Right lobe of liver (tissue), 6 donors: ENCODE data around the gene CAPN5. TPM values are rescaled to one million over a fixed set of nuclear protein-coding genes. Genes with fewer than 3 reads are reported as not detected.

ENCODE experiments used
- ATAC-seq, 4 donors: fragments of 200-7000 bp; cut with Tn5 transposase; one replicate each; pipeline ENCODE4 v1.9.1; 2020; ENCODE audit warnings: mild to moderate bottlenecking in 4 of 4, moderate library complexity in 4 of 4
- DNase-seq, 3 donors: peaks; one replicate each; pipeline ENCODE4 v3.0.0-alpha.2; 2020
- H3K27ac ChIP-seq, 3 donors: fragments of 200-600 bp; one replicate each; pipeline ENCODE4 v1.8.0; 2022
- H3K27me3 ChIP-seq, 2 donors: fragments of 200-600 bp; one replicate each; pipeline ENCODE4 v1.8.0; 2022
- H3K36me3 ChIP-seq, 4 donors: fragments of 200-600 bp; sonication (generic) in 1 of 4; one replicate each; pipeline versions ENCODE4 v1.5.1 to v1.8.0; 2017 to 2022; ENCODE audit warnings: control low read depth in 1 of 4
- H3K4me1 ChIP-seq, 4 donors: fragments of 200-600 bp; sonication (generic) in 1 of 4; one replicate each; pipeline versions ENCODE4 v1.5.1 to v1.8.0; 2017 to 2022; ENCODE audit warnings: control low read depth in 1 of 4
- H3K4me3 ChIP-seq, 3 donors: fragments of 200-600 bp; one replicate each; pipeline ENCODE4 v1.8.0; 2022
- H3K9me3 ChIP-seq, 4 donors: fragments of 200-600 bp; sonication (generic) in 1 of 4; one replicate each; pipeline versions ENCODE4 v1.5.1 to v1.8.0; 2017 to 2022; ENCODE audit warnings: control low read depth in 1 of 4
- CTCF ChIP-seq, 4 donors: fragments of 200-600 bp in 3 of 4; fragments of 450-650 bp in 1 of 4; IDR thresholded peaks; one replicate each; pipeline versions ENCODE4 v1.5.1 to v1.8.0; 2016 to 2022; ENCODE audit warnings: antibody characterized with exemption in 4 of 4, mild to moderate bottlenecking in 2 of 4
- POLR2A ChIP-seq: fragments of 450-650 bp; IDR thresholded peaks from one replicate; pipeline ENCODE4 v1.6.1; 2017; ENCODE audit warnings: antibody characterized with exemption, mild to moderate bottlenecking
- whole genome bisulfite sequencing: methylation state at CpG from one replicate; pipeline ENCODE4 v1.1.6; 2018; ENCODE audit warnings: low coverage, low lambda C conversion rate; ENCODE audit not compliant: insufficient coverage; ENCODE audit errors: missing lambda C conversion rate; 5-methylcytosine and 5-hydroxymethylcytosine counted together
- intact Hi-C, 2 donors: fragments of 100-400 bp; cut with DNase I; formaldehyde crosslinking; loops; one replicate each; pipeline versions ENCODE4 v1.11.2 to v1.14.1; 2022
- total RNA-seq, 6 experiments: library from RNA; depleted of rRNA in 2 of 6; stranded (reverse); fragments of >200 nt in 2 of 6; fragmentation: NEBNext Ultra II Directional in 3 of 6; extraction: Animal tissue kit (Norgen Biotek cat#: 25700) in 3 of 6; gene quantifications; one replicate each; pipeline versions ENCODE4 v1.1.0 to v1.2.4, GENCODE V29; 2016 to 2023
- donor health status: DM: no; HTN: yes; CAD: no.
- donor health status: DM: no; HTN: no; CAD: no.
- donor health status: DM: no; HTN: no; CAD: no.
- donor health status: DM: no; HTN: yes; CAD: no.
- donor health status: DM: no; HTN: yes; CAD: no.

Gene CAPN5
- total RNA-seq, 6 experiments from 2014 or later = 23.1 to 66.7 (median 43.3) TPM

GRCh38 chr11:77039491-77040400 is 27.0 kb upstream of the CAPN5 start:
- H3K36me3 ChIP-seq = no peaks in the 10 kb centered on the region
- intact Hi-C loops = loop anchor here (5.0 to 10.0 kb wide), 5 partner anchors 75 to 305 kb away; no protein-coding TSS in a partner anchor

GRCh38 chr11:77040401-77040777 is 26.4 kb upstream of the CAPN5 start:
- H3K9me3 ChIP-seq = no peaks in the 10 kb centered on the region
- ATAC-seq (no peak), DNase-seq (no peak)
- TF ChIP-seq POLR2A (no peak), CTCF (IDR thresholded peaks at IDR 0.05) (no peak)
- H3K36me3 ChIP-seq = no peaks in the 10 kb centered on the region
- WGBS = no CpG with 5 or more reads among the region's 37 CpGs
- no peak overlapping the region for H3K4me3 ChIP-seq
- peaks cover 0 to 6% of the 10 kb centered on the region in 2 donors for H3K27me3 ChIP-seq
- no peak overlapping the region for H3K27ac ChIP-seq
- H3K4me1 ChIP-seq = no peaks in the 10 kb centered on the region
- intact Hi-C loops = loop anchor here (5.0 to 10.0 kb wide), 3 partner anchors 74 to 147 kb away; no protein-coding TSS in a partner anchor

More at GRCh38 chr11:77039491-77040400, 27.0 kb upstream of the CAPN5 start:
- peak overlapping the region; percentile 14 to 24 (median 22) for H3K4me3 ChIP-seq
- no peaks in the 10 kb centered on the region for H3K9me3 ChIP-seq
- TF ChIP-seq POLR2A (no peak), CTCF (IDR thresholded peaks at IDR 0.05) (peak in 3 of 4 donors; percentile 27 to 37 (median 27))
- H3K27me3 ChIP-seq = peaks cover 0 to 6% of the 10 kb centered on the region in 2 donors
- DNase-seq (no peak), ATAC-seq (peak; percentile 50 to 58 (median 51))
- H3K27ac ChIP-seq = no peak overlapping the region
- H3K4me1 ChIP-seq = no peaks in the 10 kb centered on the region
- 14% methylated on average over 13 of the region's 109 CpGs for WGBS

GRCh38 chr11:77040889-77041288 is 25.9 kb upstream of the CAPN5 start:
- H3K27me3 ChIP-seq = peaks cover 0 to 6% of the 10 kb centered on the region in 2 donors
- WGBS = 88% methylated on average over 1 of the region's 13 CpGs
- intact Hi-C loops = loop anchor here (5.0 to 10.0 kb wide), 3 partner anchors 74 to 146 kb away; no protein-coding TSS in a partner anchor

GRCh38 chr11:77042111-77042726 is 24.6 kb upstream of the CAPN5 start:
- no peak for TF ChIP-seq POLR2A
- no peak for TF ChIP-seq CTCF (IDR thresholded peaks at IDR 0.05)
- DNase-seq (no peak), ATAC-seq (no peak)
- no peak overlapping the region for H3K27ac ChIP-seq
- no peaks in the 10 kb centered on the region for H3K4me1 ChIP-seq
- H3K27me3 ChIP-seq = peaks cover 0 to 6% of the 10 kb centered on the region in 2 donors
- WGBS = 77% methylated on average over 5 of the region's 13 CpGs
- no peaks in the 10 kb centered on the region for H3K36me3 ChIP-seq
- H3K9me3 ChIP-seq = no peaks in the 10 kb centered on the region
- intact Hi-C loops = loop anchor here (5.0 to 10.0 kb wide), 3 partner anchors 73 to 145 kb away; no protein-coding TSS in a partner anchor
- H3K4me3 ChIP-seq = no peak overlapping the region

More at GRCh38 chr11:77040889-77041288, 25.9 kb upstream of the CAPN5 start:
- H3K36me3 ChIP-seq = no peaks in the 10 kb centered on the region
- no peak for DNase-seq
- ATAC-seq = no peak
- no peak overlapping the region for H3K4me3 ChIP-seq
- no peaks in the 10 kb centered on the region for H3K4me1 ChIP-seq
- TF ChIP-seq POLR2A (no peak), CTCF (IDR thresholded peaks at IDR 0.05) (no peak)
- H3K27ac ChIP-seq = no peak overlapping the region
- no peaks in the 10 kb centered on the region for H3K9me3 ChIP-seq
